Measurements from ENCODE around the gene EDN2.

The EDN2 gene

DNA sequence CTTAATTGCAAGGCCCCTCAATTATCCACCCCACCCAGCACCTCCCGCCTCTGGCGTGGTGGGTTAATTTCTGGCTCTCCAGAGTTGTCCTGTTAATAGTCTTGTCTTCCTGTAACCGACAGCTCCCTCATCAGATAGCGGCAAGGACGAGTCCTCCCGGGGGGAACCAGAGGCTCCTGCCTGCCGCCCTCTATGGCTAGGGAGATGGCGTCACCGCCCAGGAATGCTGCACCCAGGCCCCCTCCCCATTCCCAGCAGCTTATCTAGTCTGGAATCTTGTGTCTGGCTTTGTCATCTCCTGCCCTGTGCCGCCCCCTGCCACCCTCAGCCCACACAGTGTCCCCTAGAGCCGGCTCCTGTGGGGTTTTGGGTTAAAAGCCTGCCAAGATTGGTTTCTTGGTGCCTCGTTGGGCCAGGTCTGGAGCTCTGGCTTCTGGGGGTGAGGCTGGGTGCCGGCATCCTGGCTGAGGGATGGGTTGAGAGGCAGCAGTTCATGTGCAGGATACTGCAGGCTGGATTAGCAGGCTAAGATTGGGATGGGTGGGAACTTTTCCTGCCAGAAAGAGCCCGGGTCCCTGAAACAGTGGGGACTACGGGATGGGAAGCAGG, 48.8 kb downstream of the EDN2 start:
- no peak for DNase-seq

DNA sequence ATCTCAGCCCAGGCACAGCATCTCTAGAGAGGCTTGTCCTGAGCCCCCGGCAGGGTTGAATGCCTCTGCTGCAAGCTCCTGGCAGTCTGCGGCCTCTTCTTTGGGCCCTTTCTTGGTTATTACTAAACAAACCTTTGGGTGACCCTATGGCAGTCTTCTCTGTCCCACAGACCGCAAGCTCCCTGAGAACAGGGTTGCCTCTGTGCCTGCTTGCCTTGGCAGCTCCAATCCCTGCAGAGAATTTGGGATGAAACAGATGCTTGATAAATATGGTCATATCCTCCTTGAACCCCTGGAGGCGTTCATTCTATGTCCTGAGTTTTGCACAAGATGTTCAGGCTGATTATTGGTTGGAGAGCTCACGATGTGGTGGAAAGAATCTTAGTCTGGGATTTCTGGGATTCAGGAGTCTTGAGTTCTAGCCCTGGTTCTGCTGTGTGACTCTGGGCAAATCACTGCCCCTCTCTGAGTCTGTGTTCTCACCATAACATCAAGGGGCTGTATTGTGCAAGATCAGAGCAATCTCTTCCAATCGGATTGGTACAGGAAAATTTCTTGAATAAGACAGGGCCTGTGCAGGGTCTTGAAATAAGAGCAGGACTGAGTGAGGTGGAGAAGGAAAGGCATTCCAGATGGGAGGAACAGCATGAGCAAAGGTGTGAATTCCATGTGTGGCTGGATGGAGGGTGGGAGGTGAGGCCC, 49.6 kb downstream of the EDN2 start:
- DNase-seq: no peak

DNA sequence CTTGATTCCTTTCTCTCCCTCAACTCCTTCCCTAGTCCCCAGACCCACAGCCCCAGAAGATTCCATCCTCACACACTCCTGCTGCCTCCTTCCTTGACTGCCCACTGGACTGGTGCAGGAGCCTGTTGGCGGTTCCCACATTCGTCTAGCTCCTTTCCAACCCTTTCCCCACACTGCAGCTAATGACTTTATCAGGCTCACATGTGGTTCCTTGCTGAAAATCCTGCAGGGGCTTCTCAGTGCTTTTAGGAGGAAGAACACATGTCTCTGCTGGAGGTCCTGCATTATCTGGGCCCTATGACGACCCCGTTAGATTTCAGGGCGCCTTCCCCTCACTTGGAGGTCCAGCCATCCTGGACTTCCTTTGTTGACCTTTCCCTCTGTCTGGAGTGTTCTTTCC, 50.2 kb downstream of the EDN2 start:
- DNase-seq: no peak

DNA sequence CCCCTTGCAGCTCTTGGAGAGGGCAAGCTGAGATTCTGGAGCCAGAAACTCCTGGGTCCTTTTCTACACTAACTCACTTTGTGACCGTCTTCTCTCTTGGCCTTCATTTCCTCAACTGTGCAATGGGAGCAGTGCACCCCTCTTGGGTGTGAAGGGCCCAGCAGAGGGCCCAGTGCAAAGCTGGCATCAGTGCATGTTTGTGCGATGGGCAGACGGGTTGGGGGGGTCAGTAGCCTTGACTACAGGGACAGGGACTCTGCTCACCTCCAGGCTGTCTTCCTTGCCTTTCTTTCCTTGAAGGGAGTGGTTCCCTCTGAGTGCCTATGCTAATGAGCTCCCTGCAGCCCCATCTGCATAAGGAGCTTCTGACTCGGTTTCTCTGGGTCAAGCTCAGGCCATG, 51.0 kb downstream of the EDN2 start:
- no peak for DNase-seq

DNA sequence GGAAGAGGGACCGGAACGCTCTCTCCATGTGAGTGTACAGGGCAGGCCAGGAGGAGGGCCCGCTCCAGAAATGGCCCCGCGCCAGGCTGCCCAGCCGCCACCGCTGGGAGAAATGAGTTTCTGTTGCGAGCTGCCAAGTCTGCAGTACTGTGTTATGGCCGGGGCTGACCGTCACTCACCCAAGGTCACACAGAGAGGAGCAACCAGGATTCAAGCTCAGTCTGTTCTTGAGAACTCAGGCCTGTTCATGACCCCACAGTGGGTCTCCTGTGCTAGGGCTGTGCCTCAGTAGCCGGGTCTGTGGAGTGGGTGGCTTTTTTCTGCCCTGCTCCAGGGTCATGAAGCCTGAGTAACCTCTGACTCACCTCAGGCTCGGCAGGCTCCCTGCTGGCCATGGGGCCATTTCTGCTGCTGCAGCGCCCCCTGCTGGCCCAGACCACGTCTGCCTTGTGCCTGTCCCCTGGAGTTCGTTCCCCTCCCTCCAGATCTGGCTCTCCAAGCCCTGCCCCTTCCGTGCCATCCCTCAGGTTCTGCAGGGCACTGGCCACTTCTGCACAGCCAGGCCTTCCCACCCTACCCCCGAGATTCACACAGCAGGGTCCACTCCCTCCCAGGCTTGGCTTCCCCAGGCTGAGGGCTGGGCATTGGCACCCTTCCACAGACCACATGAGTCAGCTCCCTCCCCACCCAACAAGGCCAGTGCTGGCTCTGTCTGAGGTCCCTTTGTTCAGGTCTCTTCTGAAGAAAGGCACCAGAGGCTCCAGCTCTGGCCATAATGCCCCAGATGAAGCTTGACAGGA, 51.8 kb downstream of the EDN2 start:
- peak; percentile 84 for DNase-seq

DNA sequence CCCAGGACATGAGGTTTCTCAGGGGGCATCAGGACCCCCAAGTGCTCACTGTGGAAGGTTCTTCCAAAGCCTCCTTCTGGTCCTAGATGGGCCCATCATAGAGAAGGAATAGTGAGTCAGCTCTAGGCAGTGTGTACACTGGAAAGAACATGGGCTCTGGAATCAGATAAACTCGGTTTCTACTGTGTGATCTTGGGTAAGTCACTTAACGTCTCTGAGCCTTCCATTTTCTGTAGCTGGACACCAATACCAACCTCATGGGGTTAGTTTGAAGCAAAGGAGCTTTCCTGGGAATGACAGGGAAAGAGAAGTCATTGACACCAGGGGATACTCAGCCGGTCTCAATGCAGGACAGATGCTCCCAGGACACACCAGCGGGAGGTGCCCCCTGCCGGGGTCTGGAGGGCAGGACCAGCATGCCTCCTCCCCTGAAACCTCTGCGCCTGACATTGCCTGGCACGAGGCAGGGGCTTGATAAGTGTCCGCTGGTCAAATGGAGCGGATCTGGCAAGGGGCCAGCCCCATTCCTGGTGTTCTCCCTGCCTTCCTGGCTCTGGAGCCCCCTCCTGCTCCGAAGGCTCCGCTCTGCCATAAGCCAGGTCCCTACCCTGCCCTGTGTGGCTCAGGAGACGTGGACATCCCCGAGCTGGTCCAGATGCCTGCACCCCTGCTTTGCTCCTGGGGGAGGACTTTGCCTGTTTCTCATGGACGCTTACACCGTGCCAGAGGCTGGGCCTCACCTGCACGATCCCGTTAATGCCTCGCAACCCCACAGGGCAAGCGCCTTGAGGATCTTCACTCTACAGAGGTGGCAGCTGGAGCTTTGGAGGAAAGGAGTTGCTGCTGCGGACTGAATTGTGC, 52.8 kb downstream of the EDN2 start:
- no peak for DNase-seq

DNA sequence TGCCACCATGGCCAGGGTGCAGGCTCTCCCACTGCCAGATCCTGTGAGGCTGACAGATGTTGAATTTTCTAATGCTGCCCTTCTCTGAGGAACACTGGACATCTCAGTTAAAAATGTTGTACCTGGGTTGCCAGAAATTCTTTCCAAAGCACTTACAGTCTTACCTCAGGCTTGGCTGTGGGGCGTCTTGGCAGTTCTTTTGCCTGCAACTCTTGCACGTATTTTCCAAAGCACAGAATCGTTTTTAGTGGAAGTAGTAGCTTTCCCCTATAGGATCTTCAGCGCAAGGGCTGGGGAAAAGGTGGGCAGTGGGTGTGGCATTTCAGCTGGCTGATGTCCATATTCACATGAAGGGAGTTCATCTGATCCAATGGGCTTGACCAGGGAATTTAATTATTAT, 53.9 kb downstream of the EDN2 start:
- DNase-seq: no peak

DNA sequence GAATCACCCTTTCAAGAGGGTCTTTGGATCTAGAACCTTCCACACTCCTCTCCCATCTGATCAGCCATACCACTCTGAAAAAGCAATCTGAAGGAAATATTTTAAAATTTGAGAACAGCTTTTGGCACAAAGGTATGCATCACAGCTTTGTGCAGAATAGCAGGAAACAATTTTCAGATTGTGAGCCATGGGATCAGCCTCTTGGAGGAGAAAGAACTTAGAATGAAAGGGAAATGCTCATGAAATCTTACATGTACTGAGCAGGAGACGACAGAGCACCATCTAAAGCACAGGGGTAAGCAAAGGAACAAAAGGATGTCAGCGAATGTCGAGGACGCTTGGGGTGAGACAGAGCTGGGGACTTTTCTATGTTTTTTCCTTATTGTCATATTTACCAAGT, 54.4 kb downstream of the EDN2 start:
- no peak for DNase-seq

DNA sequence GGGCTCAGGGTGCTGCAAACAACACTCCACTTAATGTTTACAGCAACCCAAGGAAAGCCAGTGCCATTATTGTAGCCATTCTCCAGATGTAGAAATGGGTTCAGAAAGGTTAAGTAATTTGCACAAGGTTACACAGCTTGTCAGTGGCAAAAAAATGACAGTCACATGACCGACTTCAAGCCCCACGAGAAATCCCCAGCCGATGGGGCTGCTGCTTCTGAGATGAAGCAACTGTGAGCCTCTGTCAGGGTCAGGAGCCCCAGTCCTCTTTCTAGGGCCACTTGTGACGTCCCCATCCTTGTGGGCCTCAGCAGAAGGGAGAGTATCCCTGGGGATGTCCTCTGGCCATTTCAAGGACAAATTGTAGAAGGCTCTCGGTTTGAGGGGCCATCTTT, 54.8 kb downstream of the EDN2 start:
- DNase-seq: no peak
